ENCODE data around the gene FOXI2. TPM values are rescaled to one million over a fixed set of nuclear protein-coding genes. Genes with fewer than 3 reads are reported as not detected.

Gene FOXI2
- polyA plus RNA-seq, 1 donor from 2014 or later: not detected

DNA sequence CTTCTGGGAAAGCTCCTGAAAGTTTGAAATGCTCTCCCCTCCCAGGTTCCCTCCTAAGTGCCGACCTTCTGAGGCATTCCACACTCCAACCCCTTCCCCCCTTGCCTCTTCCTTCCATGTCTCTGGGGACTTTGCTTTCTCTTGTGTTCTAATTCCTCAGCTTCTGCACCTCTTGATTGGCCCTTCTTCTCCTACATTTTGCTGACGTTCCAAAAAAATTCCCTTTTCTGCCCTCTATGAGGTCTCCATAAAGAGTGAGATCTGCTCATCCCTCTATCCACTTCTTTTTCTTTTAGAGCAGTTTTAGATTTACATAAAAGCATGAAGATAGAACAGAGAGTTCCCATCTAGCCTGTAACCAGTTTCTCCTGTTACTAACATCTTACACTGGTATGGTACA, 22.3 kb downstream of the FOXI2 start:
- no peaks in the 10 kb centered on the region for H3F3A ChIP-seq (ENCODE audit: insufficient read depth, low read length, poor library complexity, severe bottlenecking)
- H3K9me2 ChIP-seq (ENCODE audit: insufficient read depth, low read length): no peaks in the 10 kb centered on the region
- no peaks in the 10 kb centered on the region for H3K36me3 ChIP-seq (ENCODE audit: insufficient read depth, low read length)
- no peaks in the 10 kb centered on the region for H3K79me2 ChIP-seq (replicated peaks; ENCODE audit: insufficient read depth, low read length)
- no peak overlapping the region for H3K9ac ChIP-seq (ENCODE audit: low read length)
- H3K27ac ChIP-seq (ENCODE audit: low read length): no peak overlapping the region
- no peak overlapping the region for H3K4me2 ChIP-seq (ENCODE audit: low read length)
- TF ChIP-seq, protein P1, sequence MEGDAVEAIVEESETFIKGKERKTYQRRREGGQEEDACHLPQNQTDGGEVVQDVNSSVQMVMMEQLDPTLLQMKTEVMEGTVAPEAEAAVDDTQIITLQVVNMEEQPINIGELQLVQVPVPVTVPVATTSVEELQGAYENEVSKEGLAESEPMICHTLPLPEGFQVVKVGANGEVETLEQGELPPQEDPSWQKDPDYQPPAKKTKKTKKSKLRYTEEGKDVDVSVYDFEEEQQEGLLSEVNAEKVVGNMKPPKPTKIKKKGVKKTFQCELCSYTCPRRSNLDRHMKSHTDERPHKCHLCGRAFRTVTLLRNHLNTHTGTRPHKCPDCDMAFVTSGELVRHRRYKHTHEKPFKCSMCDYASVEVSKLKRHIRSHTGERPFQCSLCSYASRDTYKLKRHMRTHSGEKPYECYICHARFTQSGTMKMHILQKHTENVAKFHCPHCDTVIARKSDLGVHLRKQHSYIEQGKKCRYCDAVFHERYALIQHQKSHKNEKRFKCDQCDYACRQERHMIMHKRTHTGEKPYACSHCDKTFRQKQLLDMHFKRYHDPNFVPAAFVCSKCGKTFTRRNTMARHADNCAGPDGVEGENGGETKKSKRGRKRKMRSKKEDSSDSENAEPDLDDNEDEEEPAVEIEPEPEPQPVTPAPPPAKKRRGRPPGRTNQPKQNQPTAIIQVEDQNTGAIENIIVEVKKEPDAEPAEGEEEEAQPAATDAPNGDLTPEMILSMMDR (IDR thresholded peaks at IDR 0.05; ENCODE audit: poor library complexity, severe bottlenecking): no peak
- TF ChIP-seq SMC3 (conservative IDR thresholded peaks at IDR 0.05; ENCODE audit: poor library complexity) (no peak), EP300 (conservative IDR thresholded peaks at IDR 0.05; ENCODE audit: poor library complexity, severe bottlenecking) (no peak), TAF1 (IDR thresholded peaks at IDR 0.05; ENCODE audit: low read depth) (no peak), MXI1 (conservative IDR thresholded peaks at IDR 0.05; ENCODE audit: poor library complexity, severe bottlenecking) (no peak)
- TF ChIP-seq, protein P2, sequence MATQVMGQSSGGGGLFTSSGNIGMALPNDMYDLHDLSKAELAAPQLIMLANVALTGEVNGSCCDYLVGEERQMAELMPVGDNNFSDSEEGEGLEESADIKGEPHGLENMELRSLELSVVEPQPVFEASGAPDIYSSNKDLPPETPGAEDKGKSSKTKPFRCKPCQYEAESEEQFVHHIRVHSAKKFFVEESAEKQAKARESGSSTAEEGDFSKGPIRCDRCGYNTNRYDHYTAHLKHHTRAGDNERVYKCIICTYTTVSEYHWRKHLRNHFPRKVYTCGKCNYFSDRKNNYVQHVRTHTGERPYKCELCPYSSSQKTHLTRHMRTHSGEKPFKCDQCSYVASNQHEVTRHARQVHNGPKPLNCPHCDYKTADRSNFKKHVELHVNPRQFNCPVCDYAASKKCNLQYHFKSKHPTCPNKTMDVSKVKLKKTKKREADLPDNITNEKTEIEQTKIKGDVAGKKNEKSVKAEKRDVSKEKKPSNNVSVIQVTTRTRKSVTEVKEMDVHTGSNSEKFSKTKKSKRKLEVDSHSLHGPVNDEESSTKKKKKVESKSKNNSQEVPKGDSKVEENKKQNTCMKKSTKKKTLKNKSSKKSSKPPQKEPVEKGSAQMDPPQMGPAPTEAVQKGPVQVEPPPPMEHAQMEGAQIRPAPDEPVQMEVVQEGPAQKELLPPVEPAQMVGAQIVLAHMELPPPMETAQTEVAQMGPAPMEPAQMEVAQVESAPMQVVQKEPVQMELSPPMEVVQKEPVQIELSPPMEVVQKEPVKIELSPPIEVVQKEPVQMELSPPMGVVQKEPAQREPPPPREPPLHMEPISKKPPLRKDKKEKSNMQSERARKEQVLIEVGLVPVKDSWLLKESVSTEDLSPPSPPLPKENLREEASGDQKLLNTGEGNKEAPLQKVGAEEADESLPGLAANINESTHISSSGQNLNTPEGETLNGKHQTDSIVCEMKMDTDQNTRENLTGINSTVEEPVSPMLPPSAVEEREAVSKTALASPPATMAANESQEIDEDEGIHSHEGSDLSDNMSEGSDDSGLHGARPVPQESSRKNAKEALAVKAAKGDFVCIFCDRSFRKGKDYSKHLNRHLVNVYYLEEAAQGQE (IDR thresholded peaks at IDR 0.05; ENCODE audit: borderline replicate concordance): no peak
- H2AFZ ChIP-seq (ENCODE audit: low read depth, low read length): no peak overlapping the region
- H3K9me3 ChIP-seq (ENCODE audit: low read length): no peaks in the 10 kb centered on the region
- no peaks in the 10 kb centered on the region for H3K27me3 ChIP-seq (ENCODE audit: insufficient read depth, low read depth, low read length)
- no peak overlapping the region for H3K4me3 ChIP-seq (ENCODE audit: low read length)
- H4K20me1 ChIP-seq (ENCODE audit: insufficient read depth): no peaks in the 10 kb centered on the region

- Histone ChIP-seq H3K27me3 (ENCODE audit: insufficient read depth, low read depth, low read length) (no peaks in the 10 kb centered on the region), H4K20me1 (ENCODE audit: insufficient read depth) (no peaks in the 10 kb centered on the region), H3K27ac (ENCODE audit: low read length) (no peak overlapping the region), H3K4me2 (ENCODE audit: low read length) (no peak overlapping the region), H3K36me3 (ENCODE audit: insufficient read depth, low read length) (no peaks in the 10 kb centered on the region), H3F3A (ENCODE audit: insufficient read depth, low read length, poor library complexity, severe bottlenecking) (no peaks in the 10 kb centered on the region), H3K9me2 (ENCODE audit: insufficient read depth, low read length) (no peaks in the 10 kb centered on the region), H3K4me3 (ENCODE audit: low read length) (no peak overlapping the region), H3K9ac (ENCODE audit: low read length) (no peak overlapping the region), H2AFZ (ENCODE audit: low read depth, low read length) (no peak overlapping the region), H3K79me2 (replicated peaks; ENCODE audit: insufficient read depth, low read length) (no peaks in the 10 kb centered on the region), H3K9me3 (ENCODE audit: low read length) (no peaks in the 10 kb centered on the region)
- no peak for TF ChIP-seq EZH2 (IDR thresholded peaks at IDR 0.05; ENCODE audit: borderline replicate concordance, insufficient read depth, low read length, poor library complexity, severe bottlenecking)
- no peak for TF ChIP-seq EP300 (conservative IDR thresholded peaks at IDR 0.05; ENCODE audit: poor library complexity, severe bottlenecking)
- no peak for TF ChIP-seq POLR2AphosphoS5 (IDR thresholded peaks at IDR 0.05)
- TF ChIP-seq MXI1 (conservative IDR thresholded peaks at IDR 0.05; ENCODE audit: poor library complexity, severe bottlenecking): no peak
- no peak for TF ChIP-seq TAF1 (IDR thresholded peaks at IDR 0.05; ENCODE audit: low read depth)
- TF ChIP-seq RAD21 (conservative IDR thresholded peaks at IDR 0.05): no peak
These were observed 25.9 kb downstream of the FOXI2 start for GRCh38 chr10:127762925-127763324.

Measured in neural cell (in vitro differentiated cells).